DMS53 treated with DMSO at 0.1 percent for 48 hours (cell line): Measurements from ENCODE around the gene SOCS3.
"Not testable (repeated sequence)": the region's sequence is repeated elsewhere in the genome, so short reads cannot be mapped to it uniquely, and the experiment has no call there.

Experiments used
- DNase-seq: peaks from one replicate; lab custom pipeline; 2025; ENCODE audit not compliant: unreplicated experiment; lab: John Stamatoyannopoulos, UW

SOCS3 gene

GRCh38 chr17:78332991-78333390, 26.9 kb downstream of the SOCS3 start:
- no peak for DNase-seq

DNA sequence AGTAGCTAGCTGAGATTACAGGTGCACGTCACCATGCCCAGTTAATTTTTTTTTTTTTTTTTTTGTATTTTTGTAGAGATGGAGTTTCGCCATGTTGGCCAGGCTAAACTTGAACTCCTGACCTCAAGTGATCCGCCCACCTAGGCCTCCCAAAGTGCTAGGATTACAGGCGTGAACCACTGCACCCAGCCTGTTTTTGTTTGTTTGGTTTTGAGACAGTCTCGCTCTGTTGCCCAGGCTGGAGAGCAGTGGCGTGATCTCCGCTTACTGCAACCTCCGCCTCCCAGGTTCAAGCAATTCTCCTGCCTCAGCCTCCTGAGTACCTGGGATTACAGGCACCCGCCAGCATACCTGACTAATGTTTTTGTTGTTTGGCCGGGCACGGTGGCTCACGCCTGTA, 28.5 kb downstream of the SOCS3 start:
- not testable (repeated sequence) for DNase-seq

DNA sequence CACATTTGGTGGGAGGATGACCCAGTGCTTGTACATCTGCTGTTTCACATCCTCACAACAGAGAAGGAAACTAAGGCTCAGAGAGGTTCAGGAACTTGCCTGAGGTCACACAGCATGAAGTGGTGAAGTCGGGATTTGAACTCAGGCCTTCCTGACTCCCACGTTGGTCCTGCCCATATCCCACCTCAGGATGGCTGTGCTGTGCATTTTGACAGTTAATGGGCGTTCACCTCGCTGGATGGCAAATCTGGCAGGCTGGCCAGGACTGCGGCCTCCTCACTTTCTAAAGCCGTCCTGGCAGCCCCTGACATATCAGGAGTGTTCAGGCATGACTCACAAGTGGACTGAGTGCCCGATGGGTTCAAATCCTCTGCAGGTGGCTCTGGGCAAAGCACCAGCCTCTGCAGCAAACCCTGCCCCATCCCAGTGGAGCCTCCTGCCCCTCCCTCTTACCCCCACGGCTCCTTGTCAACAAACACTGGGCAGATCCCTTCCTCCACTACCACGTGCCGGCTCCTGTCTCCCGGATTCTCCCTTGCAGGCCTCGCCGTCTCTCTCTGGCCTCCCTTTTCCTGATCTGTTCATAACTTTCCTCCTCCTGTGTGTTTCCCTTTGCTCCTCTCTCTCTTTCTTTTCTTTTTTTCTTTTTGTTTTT, 29.2 kb downstream of the SOCS3 start:
- DNase-seq: peak; percentile 23

DNA sequence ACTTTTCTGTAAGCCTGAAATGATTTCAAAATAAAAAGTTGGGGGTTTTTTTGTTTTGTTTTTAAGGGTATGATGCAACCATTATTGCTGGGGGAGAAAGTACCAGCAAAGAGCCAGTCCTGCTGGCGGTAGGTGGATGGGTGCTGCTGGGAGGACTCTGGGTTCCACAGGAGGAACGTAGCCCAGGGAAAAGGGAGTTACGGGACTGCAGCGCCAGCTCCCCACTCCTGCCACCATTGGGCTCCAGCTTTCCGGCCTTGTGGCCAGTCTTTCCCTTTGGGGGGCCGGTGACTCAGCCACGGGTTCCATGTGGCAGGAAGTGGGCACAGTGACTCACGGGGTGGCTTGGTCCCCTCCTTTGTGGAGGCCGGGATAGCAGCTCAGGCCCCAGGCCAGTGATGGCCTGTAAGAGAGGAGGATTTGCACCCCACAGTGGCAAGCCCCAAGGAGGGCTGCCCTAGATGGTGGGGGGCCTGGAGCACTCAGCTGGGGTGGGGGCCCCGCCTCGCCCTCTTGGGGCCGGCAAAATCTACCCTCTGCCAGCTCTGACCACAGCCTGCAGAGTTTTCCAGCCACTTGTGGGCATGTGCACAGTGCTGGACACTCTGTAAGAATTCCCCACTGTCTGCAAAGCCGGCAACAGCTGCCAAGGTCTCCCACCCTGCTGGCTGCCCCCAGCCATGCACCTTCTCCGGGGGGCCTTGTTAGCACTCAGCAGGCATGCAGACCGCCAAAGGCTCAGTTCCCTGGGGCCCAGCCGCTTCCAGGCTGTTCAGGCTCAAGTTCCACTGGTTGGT, 30.4 kb downstream of the SOCS3 start:
- no peak for DNase-seq

DNA sequence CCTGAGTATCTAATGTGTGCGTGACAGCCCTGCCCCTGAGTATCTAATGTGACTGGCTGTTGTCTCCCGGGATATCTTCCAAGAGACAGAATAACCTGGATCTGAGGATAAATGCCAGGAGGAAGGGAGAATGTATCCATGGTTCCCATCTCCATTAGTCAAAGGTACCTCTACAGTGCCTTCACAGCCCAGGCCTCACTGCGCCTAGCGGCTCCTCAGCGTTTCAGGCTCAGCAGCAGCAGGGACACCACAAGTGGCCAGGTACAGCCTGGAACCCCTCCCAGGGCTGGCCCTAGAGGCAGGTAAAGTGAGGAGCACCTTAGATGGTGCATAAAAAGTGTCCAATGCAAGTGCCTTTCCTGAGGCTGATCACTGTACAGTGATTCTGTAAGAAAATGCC, 32.0 kb downstream of the SOCS3 start:
- no peak for DNase-seq

DNA sequence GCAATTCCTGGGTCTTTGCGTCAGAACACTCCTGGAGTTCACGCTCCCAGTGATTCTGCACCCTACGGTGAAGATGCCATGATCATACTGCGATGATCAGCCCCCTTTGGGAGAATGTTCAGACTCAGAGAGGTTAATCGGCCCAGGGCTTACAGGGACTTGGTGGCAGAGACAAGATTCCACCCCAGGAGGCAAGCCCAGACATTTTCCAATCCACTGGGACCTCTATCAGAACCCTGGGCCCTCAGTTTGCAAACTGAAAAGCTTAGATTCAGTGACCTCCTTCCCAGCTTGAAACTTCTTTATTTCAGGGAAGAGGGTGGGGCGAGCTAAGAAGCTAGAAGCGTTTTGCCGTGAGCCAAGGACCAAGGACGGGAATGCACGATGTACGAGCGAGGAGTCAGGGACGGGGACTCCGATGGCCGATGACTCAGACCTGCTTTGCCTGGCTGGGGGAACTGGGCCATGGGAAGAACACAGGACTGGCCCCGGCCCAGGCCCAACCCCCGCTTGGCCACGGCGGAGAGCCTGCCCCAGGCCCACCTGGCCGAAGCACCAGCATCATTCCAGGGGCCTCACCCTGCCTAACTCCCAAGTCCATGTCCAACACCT, 34.7 kb downstream of the SOCS3 start:
- DNase-seq: no peak

DNA sequence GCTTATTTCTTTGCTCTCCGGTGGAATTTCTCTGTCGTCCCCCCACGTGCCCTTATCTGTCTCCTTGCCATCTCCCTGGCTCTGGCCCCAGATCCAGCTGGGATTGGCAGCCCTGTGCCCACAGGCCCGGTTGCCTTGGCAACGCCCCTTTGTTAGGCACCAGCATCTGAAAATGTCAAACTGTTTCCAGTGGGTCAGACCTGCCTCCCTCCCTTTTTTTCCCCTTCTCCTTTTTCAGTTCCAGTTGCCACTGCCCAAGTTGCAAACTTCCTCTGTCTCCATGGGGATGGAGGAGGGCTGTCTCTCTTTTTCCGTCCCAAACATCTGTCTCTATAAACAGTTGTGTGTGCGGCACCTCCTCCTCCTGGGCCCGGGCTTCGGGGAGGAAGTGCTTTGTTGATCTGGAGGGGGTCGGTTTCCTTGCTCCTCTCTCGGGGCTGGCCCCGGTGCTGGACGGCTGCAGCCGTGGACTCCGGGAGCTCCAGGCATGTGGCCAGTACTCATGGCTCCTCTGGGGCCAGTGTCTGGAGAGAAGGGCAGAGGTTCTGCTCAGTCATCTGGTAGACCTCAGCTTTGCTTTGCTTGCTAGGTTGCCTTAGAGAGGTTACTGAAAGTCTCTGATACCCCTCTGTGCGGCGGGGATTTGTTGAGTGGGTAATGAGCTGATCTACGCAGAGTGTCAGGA, 35.3 kb downstream of the SOCS3 start:
- no peak for DNase-seq

DNA sequence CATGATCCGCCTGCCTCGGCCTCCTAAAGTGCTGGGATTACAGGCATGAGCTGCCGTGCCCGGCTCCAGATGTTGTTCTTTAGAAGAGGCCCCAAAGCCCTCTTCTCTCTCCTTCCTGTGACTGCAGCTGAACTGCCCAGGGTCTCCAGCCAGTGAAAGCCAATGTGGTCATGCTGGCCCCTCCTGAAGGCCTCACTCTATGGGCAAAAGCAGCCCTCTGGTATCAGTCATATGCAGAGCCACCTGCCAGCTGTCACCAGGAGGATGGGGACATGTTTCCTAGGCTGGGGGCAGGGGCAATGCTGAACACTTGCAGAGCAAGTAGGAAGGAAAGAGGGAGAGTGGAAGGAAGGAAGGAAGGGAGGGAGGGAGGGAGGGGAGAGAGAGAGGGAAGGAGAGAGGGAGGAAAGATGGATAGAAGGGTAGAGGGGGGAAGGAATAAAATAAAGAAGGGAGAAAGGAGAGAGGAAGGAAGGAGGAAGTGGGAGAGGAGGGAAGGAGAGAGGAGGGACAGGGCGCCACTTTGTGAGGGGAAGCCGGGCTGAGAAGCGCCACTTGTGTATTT, 36.0 kb downstream of the SOCS3 start:
- no peak for DNase-seq

DNA sequence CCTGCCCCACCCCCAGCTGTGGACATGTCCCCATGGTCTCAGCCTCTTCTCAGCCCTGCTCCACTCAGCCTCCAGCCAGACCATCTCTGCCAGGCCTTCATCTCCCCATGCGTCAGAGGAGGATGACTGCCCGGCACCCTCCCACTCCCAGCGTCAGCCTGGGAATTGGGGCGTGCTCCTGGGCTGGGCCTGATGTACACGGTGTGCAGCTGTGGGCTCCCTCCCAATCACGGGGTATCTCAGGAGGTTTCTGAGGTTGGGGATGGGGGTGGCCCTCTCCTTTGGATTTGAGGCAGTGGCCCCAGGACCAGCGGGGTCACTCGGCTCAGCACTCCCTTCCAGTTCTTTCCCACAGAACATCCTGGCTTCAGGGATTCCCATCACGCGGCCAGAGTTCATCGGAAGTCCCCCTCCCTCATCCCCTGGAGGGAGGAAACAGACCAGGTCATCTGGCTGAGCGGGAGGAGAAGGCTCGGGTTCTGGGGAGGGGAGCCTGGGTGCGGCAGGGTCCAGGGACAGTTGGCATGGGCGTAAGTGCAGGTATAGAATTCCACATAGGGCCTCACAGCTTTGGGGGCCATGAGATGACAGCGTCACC, 36.9 kb downstream of the SOCS3 start:
- DNase-seq: no peak

DNA sequence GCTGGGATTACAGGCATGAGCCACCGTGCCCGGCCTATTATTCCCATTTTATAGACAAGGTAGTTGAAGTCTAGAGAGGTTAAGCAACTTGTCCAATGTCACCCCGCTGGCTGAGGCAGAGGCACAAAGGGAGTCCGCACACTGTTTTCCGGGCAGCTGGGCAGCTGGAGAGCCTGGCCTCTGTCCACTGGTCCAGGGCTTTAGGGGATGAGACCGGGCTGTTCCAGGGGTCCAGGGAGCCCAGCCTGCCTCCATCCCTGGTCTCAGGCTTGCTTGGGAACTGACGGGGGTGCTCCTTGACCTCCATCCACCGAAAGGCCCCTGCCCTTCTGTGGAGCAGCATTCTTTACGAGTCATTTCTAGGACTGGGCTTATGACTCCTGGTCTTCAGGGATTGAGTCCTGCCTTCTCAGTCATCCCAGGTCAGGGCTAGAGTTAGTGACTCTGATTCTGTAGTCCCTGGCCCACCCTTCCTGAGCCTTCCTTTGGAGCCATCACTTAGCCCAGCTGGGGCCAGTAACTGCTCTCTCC, 37.5 kb downstream of the SOCS3 start:
- DNase-seq: no peak

- DNase-seq: no peak
Observed at GRCh38 chr17:78318843-78319242, 41.0 kb downstream of the SOCS3 start.

- DNase-seq: no peak
Observed at GRCh38 chr17:78318407-78318806, 41.5 kb downstream of the SOCS3 start.

DNA sequence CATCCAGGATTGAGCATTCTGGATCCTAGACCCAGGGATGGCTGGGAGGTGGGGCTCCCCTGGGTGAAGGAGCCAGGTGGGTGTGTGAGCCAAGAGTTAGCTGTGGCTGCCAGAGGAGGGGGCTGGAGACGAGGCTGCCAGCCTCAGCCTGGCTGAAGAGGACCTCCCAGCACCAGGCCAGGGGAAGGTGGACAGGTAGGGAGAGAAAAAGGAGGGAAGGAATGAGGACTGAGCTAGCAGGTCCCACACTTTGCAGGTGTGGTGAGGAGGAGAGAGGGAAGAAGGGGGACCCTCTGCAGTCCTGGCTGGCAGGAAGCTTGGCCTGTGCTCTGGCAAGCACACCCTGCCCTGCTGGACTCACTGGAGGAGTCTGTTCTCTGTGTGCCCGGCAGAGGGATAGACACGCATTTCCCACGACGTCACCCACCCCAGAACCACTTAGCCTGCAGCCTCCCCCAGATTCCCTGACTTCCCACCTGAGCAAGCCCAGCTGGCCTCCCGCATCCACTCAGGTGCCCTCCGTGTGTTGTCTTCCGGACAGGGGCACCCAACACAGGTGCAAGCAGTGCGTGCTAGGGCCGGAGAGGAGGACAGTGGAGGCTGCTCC, 42.0 kb downstream of the SOCS3 start:
- DNase-seq: no peak

DNA sequence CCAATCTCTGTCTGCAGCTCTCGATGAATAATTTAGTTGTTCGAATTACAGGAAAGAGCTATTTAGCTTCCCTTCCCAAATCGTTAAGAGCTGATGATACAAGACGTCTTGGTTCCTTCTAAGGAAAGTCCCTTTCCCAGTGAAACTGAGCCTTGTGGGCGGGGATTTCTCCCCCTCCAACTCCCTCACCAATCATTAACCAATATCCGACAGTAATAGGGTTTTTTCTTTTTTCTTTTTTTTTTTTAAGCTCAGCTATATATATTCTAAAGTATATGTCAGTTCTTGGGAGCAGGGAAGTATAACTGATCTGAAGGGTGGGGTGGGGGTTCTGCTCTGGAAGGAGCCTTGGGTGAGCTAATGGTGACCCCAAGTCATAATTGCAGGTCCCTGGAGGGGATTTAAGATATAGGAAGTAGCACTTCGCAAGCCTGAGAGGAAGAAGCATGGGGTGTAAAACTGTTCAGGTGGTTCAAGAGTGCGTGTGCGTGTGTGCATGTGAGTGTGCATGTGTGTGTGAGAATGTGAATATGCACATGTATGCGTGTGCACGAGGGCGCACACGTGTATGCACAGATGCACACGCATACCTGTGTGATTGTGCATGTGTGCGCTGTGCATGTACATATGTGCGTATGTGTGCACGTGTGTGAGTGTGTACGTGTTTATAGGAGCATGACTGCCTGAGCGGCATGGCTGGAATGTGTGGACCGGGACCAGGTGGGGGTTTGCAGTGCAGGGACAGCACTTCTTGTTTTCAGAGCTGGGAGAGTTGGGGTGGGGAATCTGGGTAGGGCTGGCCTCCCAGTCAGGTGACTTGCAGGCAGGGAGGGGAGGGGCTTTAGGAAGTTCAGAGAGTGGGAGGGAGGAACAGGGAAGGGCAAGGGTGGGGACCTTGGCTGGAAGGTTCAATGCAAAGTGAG, 42.7 kb downstream of the SOCS3 start:
- DNase-seq: no peak

GRCh38 chr17:78316115-78316866, 43.6 kb downstream of the SOCS3 start:
- DNase-seq: no peak

DNA sequence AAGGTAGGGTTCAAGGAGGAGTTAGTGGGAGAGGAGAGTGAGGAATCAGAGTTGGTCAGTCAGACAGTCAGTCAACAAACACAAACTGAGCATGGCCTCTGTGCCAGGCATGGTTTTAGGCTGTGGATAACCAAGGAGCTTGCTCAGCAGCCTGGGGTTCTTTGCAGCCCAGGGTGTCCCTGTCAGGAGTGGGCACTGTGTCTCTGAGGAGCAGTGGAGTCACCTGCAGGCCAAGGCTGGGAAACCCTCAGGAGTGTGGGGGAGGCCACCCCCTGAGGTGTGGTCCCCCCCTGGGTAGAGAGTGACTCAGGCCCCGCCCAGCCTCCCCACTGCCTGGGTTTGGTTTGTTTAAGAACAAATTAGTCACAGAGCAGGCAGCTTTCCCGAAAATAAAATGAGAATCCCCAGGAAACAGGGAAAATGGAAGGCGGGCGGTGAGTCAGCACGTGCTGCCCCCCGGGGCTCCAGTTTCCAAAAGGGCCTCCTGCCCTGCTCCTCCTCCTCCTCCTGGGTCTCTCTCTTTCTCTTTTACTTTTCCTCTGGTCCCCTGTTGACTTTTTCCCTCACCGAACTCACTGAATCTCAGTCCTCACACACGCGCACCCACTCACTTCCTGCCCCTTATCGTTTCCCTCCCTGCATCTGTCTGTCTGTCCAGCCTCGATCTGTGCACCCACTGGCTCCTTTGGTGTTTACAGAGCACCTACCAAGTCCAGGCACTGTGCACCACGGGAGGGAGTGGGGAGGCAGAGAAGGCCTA, 44.3 kb downstream of the SOCS3 start:
- no peak for DNase-seq

- no peak for DNase-seq
Observed at GRCh38 chr17:78314683-78315354, 45.1 kb downstream of the SOCS3 start.
